NCI-H1694 (cell line): ENCODE measurements around the gene CHST1.

ENCODE experiments used
- DNase-seq: peaks from one replicate; lab custom pipeline; 2025; lab: John Stamatoyannopoulos, UW

Gene CHST1

DNA sequence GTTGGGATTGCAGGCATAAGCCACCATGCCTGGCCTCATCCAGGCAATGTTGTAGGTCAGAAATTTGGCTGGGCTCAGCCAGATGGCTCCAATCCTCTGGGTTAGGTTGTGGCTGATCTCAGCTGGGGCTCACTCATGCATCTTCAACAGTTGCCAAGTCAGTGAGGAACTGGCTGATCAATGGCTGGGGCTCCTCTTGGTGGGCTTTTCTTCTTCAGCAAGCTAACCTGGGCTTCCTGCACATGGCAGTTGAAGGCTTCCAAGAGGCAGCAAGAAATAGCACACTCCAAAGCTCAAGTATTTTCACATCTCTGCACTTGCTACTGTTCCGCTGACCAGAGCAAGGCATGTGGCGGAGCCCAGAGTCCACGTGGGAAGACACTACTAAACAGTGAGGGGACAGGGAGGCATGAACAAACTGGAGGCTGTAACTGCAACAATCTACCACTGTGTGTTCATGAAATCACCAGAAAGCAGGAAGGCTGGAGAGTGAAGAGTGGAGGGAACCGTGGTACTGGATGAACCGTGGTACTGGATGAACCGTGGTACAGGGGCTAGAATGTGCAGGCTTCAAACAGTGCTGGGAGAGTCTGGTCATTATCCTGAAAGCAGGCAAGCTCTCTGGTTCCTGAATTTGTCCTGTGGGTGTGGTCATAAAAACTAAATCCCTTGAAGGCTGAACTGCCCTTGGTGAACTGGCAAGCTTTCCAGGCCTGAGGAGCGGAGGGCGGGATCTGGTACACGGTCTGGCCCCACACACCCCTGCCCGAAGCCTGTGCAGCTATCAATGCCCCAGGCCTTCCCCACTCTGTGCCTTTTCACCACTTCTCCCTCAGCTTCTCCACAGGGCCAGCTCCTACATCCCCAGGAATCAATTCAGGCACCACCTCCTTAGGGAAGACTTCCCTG is 20.2 kb downstream of the CHST1 start:
- no peak for DNase-seq

DNA sequence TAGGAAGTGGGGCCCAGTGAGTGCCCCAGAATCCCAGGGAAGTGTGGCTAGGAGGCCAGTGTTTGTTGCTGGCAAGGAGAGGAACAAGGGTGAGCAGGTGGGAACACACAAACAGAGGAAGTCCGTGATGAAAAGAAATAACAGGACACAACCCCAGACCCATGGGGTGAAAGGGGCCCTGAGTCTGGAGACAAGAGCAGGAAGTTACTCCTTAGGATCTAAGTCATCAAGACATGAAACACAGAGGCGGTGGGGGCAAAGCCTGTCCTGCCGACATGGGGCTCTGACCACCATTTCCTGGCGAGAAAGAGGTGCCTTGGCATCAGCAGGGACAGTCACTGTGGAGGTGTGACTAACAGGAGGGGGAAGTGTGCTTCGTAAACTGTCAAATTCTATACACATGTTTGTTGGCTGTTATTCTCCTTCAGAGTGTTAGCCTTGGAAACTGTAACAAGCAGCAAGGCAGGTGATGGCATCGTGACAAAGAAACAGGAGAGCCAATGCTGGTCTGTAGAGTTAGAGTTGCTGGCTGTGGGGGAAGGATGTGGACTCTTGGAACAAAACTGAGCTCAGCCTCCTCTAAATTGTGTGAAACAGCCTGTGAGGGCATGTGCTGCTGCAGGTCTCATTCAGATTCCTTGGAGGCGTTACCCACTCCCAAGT is 21.7 kb downstream of the CHST1 start:
- DNase-seq: no peak

- no peak for DNase-seq
Observed at GRCh38 chr11:45641961-45642360, 23.5 kb downstream of the CHST1 start.

- DNase-seq: no peak
Observed at GRCh38 chr11:45638051-45638450, 27.4 kb downstream of the CHST1 start.

GRCh38 chr11:45635907-45636306 is 29.5 kb downstream of the CHST1 start:
- no peak for DNase-seq

DNA sequence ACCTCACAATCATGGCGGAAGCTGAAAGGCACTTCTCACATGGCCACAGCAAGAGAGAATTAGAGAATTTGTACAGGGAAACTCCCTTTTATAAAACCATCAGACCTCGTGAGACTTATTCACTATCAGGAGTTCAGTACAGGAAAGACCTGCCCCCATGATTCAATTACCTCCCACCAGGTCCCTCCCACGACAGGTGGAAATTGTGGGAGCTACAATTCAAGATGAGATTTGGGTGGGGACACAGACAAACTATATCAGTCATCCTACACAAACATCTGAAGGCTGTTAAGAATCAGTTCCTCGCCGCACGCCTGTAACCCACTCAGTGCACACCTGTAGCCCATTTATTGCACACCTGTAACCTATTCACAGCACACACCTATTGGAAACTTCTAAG is 39.8 kb downstream of the CHST1 start:
- DNase-seq: no peak

DNA sequence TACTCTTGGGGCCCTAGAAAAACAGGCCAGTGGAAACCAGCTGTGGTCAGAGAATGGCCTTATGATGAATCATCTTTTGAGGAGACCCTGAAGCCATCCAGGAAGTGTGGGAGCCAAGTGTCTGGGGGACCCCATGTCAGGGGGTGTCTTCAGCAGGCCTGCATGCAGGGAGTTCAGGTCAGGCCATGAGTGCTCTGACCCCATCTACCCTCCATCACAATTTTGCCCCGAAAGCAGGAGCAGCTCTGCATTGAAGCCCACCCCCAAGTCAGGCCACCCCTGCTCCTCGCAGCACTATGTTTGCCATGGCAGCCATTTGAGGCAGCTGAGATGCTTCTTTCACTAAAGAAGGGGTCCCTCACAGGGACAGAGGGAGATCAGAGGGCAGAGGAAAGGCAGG is 41.3 kb downstream of the CHST1 start:
- no peak for DNase-seq

GRCh38 chr11:45622861-45623260 is 42.6 kb downstream of the CHST1 start:
- no peak for DNase-seq

- no peak for DNase-seq
Observed at GRCh38 chr11:45622283-45622682, 43.1 kb downstream of the CHST1 start.

GRCh38 chr11:45621588-45621987 is 43.8 kb downstream of the CHST1 start:
- no peak for DNase-seq

GRCh38 chr11:45620243-45620642 is 45.2 kb downstream of the CHST1 start:
- no peak for DNase-seq

DNA sequence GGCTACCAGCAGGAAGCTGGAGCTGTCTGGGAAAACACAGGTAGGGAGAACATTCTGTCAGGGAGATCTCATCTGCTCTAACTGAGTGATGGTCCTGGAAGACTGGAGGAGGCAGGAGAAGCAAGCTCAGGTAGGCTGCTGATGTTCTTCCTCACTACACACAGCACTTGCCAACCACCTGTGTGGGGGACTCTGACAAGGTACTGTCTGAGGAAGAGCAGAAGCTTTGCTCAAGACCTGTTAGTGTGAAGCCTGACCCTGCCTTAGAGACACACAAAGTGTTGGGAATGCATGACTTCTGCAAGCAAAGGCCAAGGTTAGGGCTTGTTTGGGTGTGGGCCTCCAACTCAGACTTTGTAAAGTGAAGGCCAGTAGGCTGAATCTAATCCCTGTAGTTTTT is 46.5 kb downstream of the CHST1 start:
- DNase-seq: no peak

DNA sequence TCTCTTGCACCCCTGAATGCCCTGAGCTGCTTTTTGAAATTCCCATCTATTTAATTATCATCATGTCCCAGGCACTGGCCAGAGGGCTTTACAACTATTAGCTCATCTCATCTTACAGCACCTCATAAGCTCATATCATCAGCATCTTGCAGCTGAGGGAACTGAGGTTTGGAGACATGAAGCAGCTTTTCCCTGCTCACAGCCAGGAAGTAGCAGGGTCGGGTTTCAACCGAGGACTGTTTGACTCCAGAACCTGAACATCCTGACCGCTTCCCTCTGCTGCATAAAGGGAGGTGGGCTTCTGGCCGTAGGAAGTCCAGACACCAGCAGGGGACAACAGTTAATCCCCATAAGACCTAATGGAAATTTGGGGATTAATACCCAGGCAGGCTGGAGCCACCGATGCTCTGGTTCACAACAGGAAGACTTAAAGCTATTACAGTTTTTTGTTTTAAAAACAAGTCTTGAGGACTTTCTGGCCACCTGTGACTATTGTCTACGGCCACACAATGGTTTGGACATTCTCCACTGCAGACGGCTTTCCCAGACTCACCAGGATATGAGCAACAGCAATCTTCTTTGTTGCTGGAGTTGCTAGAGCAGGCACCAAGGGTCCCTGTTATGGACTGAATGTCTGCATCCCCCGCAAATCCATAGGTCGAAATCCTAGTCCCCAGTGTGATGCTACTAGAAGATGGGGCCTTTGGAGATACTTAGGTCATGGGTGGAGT is 47.4 kb downstream of the CHST1 start:
- DNase-seq: no peak

- no peak for DNase-seq
Observed at GRCh38 chr11:45616802-45617549, 48.4 kb downstream of the CHST1 start.

DNA sequence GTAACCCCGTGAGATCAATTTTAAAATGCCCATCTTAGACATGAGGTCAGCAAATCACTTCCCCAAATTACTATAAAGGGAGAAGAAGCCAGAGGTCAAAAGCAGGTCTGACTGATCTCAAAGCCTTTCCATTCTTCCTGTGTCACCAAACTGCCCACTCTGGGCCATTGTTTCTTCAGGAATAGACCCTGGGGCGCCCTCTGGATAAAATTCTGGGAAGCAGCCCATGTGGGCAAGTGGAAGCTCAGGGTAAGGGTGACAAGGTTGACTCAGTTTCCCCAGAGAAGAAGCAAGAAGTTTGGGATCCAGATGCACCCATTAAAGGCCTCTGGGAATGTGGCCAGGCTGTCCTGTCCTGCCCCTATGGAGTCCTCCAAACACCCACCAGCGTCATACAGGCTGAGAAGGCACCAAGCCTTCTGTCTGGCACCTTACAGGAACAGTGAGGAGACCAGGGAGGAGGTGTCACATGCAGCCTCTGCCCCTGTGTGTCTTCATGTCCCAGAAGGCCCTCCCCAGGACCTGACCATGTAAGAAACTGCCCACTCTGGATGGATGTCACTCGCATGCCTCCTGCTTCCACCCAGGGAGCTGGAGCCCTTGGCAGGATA is 50.1 kb downstream of the CHST1 start:
- DNase-seq: no peak

- no peak for DNase-seq
Observed at GRCh38 chr11:45614196-45614828, 51.1 kb downstream of the CHST1 start.

GRCh38 chr11:45610627-45611026 is 54.8 kb downstream of the CHST1 start:
- no peak for DNase-seq

DNA sequence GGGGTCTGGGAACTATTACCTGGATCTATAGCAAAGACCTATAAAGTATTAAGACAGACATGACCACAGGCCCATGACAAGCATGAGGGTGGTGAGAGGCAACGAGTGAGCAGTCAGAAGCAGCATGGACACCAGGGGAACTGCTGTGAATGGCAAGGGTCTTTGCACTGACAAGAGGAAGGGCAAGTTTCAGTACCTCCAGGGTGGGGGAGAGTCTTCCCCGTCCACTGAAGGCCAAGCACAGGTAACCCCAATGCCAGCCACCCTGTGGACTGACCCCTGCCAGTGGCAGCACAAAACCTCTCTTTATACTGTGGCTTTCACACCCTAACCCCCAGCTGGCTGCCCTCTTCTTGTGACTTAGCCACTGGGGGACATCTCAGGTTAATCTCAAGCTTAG is 55.5 kb downstream of the CHST1 start:
- no peak for DNase-seq

DNA sequence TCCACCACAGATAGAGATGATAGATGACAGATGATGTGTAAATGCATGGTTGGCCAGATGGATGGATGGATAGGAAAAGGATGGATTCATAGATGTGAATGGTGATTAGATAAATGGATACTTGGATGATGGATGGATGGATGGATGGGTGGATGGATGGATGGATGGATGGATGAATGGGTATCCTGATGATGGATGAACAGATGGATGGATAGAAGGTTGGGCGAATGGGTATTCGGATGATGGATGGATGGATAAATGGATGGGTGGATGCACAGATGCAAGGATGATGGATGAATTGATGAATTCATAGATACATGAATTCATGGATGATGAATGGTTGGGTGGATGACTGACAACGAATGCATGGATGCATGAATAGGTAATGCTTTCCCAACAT is 56.1 kb downstream of the CHST1 start:
- no peak for DNase-seq

GRCh38 chr11:45607995-45608394 is 57.4 kb downstream of the CHST1 start:
- no peak for DNase-seq
